Measurements from ENCODE around the gene TMEM61.

Gene TMEM61

DNA sequence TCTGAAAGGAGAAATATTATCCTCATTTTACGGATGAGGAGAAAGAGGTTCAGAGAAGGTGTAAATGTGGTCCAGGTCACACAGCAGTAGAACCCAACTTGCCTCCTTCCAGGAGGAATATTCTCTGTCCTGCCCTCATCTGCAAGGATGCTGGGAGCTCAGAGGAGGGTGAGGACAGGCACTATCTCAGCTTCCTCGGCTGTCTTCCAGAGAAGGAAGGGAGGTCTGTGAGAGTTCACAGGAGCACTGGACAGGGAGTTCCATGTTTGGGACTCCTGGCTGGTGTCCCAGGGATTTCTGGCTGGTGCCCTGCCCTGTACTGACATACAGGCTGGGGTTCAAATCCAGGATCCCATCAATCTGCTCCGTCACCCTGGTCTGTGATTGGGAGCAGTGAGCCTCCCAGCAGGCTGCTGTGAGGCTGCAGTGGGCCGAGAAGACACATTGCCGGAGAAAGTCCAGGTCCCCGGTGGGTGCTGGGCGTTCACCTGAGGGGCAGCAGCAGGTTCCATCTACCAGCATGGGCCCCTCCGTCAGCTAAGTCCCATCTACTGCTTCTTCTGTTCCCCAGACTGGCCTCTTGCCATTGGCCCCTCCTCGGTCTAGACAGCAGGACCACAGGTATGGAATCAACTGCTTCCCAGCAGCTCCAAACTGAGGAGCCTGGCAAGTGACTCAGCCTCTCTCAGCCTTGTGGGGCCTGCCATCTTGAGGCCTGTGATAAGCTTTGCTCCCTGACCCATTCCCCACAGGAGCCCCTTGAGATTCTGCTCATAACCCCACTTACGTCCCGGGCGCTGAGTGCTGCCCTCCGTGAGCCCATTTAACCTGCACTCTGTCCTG, 9.8 kb downstream of the TMEM61 start:
- TF ChIP-seq CTCF (IDR thresholded peaks at IDR 0.05): no peak
- H3K36me3 Mint-ChIP-seq (ENCODE audit: low read depth): no peaks in the 10 kb centered on the region
- H3K4me3 Mint-ChIP-seq: no peak overlapping the region
- H3K4me1 Mint-ChIP-seq: peaks cover 40% of the 10 kb centered on the region
- H3K27ac Mint-ChIP-seq: no peak overlapping the region
- no peaks in the 10 kb centered on the region for H3K9me3 Mint-ChIP-seq
- H3K27me3 Mint-ChIP-seq (ENCODE audit: low read depth, poor library complexity): peaks cover 43% of the 10 kb centered on the region
- DNase-seq: no peak

DNA sequence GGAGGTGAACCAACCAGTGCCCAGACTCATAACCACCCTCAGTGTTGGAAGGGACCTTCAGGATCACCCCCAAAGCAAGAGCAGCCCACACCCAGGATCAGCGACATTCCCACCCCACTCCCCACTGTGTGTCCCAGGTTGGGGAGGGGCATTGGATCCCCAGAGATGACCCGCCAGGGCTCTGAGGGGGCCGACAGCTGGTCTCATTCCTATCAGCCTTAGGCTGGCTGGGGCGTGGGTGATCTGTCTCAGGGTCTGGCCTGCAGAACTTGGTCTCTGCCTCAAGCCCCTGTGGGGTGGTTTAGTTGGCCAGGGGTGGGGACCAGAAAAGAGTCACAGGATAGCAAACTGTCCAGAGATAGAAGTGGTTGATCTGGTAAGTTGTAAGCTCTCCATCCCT, 10.5 kb downstream of the TMEM61 start:
- H3K4me1 Mint-ChIP-seq: peaks cover 40% of the 10 kb centered on the region
- DNase-seq: no peak
- H3K9me3 Mint-ChIP-seq: no peaks in the 10 kb centered on the region
- H3K27ac Mint-ChIP-seq: no peak overlapping the region
- H3K27me3 Mint-ChIP-seq (ENCODE audit: low read depth, poor library complexity): peaks cover 44% of the 10 kb centered on the region
- no peaks in the 10 kb centered on the region for H3K36me3 Mint-ChIP-seq (ENCODE audit: low read depth)
- no peak overlapping the region for H3K4me3 Mint-ChIP-seq
- TF ChIP-seq CTCF (IDR thresholded peaks at IDR 0.05): no peak

- no peaks in the 10 kb centered on the region for H3K9me3 Mint-ChIP-seq
- DNase-seq: no peak
- no peak overlapping the region for H3K27ac Mint-ChIP-seq
- peaks cover 52% of the 10 kb centered on the region for H3K27me3 Mint-ChIP-seq (ENCODE audit: low read depth, poor library complexity)
- H3K4me3 Mint-ChIP-seq: no peak overlapping the region
- H3K36me3 Mint-ChIP-seq (ENCODE audit: low read depth): no peaks in the 10 kb centered on the region
- no peak for TF ChIP-seq CTCF (IDR thresholded peaks at IDR 0.05)
- peaks cover 43% of the 10 kb centered on the region for H3K4me1 Mint-ChIP-seq
Measured at GRCh38 chr1:54991939-54992338, 11.5 kb downstream of the TMEM61 start.

DNA sequence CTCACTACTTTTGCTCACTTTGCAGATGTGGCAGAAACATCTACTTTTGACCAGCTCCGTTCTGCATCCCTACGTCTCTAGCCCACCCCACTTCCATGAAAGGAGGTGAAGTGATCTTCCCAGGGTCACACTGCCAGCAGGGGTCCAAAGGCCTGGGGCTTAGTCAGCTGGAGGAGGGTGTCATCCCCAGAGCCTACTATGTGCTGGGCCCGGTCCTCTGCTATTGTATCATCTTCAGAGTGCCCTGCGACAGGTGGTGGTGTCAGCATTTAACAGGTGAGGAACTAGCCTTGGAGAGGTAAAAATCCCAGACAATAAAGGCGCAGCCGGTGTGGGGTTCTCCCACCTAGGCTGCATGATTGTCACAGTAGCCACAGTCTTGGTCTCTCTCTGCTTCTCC, 12.7 kb downstream of the TMEM61 start:
- H3K36me3 Mint-ChIP-seq (ENCODE audit: low read depth): no peaks in the 10 kb centered on the region
- H3K4me1 Mint-ChIP-seq: peaks cover 40% of the 10 kb centered on the region
- no peak overlapping the region for H3K27ac Mint-ChIP-seq
- DNase-seq: no peak
- H3K4me3 Mint-ChIP-seq: no peak overlapping the region
- no peak for TF ChIP-seq CTCF (IDR thresholded peaks at IDR 0.05)
- H3K27me3 Mint-ChIP-seq (ENCODE audit: low read depth, poor library complexity): peaks cover 64% of the 10 kb centered on the region
- H3K9me3 Mint-ChIP-seq: no peaks in the 10 kb centered on the region

GRCh38 chr1:54994355-54994990, 14.0 kb downstream of the TMEM61 start:
- Mint-ChIP-seq H3K27ac (no peak overlapping the region), H3K27me3 (ENCODE audit: low read depth, poor library complexity) (peaks cover 73% of the 10 kb centered on the region), H3K9me3 (no peaks in the 10 kb centered on the region), H3K4me3 (peak overlapping the region; percentile 34), H3K36me3 (ENCODE audit: low read depth) (no peaks in the 10 kb centered on the region), H3K4me1 (peaks cover 42% of the 10 kb centered on the region)
- no peak for TF ChIP-seq CTCF (IDR thresholded peaks at IDR 0.05)
- no peak for DNase-seq

Measured in nephron progenitor cell (in vitro differentiated cells).